Osteocyte (in vitro differentiated cells): ENCODE results near the gene CEP192. TPM values are rescaled to one million over a fixed set of nuclear protein-coding genes. Genes with fewer than 3 reads are reported as not detected.
A peak's percentile ranks its signal among the peaks of the same experiment; 100 is the strongest.

Source experiments
- DNase-seq: peaks from one replicate; pipeline ENCODE4 v3.0.0; 2021; ENCODE audit warnings: mixed read lengths; ENCODE audit not compliant: unreplicated experiment; ENCODE audit errors: extremely low spot score
- H3K27ac Mint-ChIP-seq: one replicate; pipeline ENCODE4 v1.8.0; 2021; ENCODE audit warnings: mild to moderate bottlenecking, mixed read lengths; ENCODE audit not compliant: unreplicated experiment
- H3K27me3 Mint-ChIP-seq: one replicate; pipeline ENCODE4 v1.8.0; 2021; ENCODE audit warnings: mixed read lengths; ENCODE audit not compliant: unreplicated experiment
- H3K36me3 Mint-ChIP-seq: one replicate; pipeline ENCODE4 v1.8.0; 2021; ENCODE audit warnings: mixed read lengths; ENCODE audit not compliant: unreplicated experiment
- H3K4me1 Mint-ChIP-seq: one replicate; pipeline ENCODE4 v1.8.0; 2021; ENCODE audit warnings: mixed read lengths; ENCODE audit not compliant: unreplicated experiment
- H3K4me3 Mint-ChIP-seq: one replicate; pipeline ENCODE4 v1.8.0; 2021; ENCODE audit warnings: mild to moderate bottlenecking, moderate library complexity, mixed read lengths; ENCODE audit not compliant: unreplicated experiment
- H3K9me3 Mint-ChIP-seq: one replicate; pipeline ENCODE4 v1.8.0; 2021; ENCODE audit warnings: mixed read lengths; ENCODE audit not compliant: unreplicated experiment
- CTCF ChIP-seq: fragments of 200-600 bp; sonication (generic); IDR thresholded peaks from 2 replicates; pipeline ENCODE4 v1.5.0; 2021; ENCODE audit warnings: antibody characterized with exemption, mild to moderate bottlenecking, moderate library complexity
- total RNA-seq: library from RNA; stranded (reverse); gene quantifications from 2 replicates; pipeline ENCODE4 v1.2.1, GENCODE V29; 2021

CEP192 gene
- total RNA-seq, 1 donor from 2014 or later: 20.4 TPM

GRCh38 chr18:12946549-12947284 lies 44.4 kb upstream of the CEP192 start:
- no peak for DNase-seq
- TF ChIP-seq CTCF: no peak
- Mint-ChIP-seq H3K4me3 (peak overlapping the region; percentile 95), H3K36me3 (peaks cover 2% of the 10 kb centered on the region), H3K27ac (peak overlapping the region; percentile 97), H3K4me1 (peaks cover 47% of the 10 kb centered on the region), H3K27me3 (no peaks in the 10 kb centered on the region), H3K9me3 (no peaks in the 10 kb centered on the region)

GRCh38 chr18:12947285-12948049 lies 43.7 kb upstream of the CEP192 start, which contains the start of gene SEH1L:
Gene SEH1L (plus strand): TSS chr18:12948011. CDS start chr18:12948122, 111 bp downstream.
- H3K27ac Mint-ChIP-seq: peak within 1 kb of the TSS; percentile 97
- peak; percentile 100 for DNase-seq
- no peaks in the 10 kb centered on the region for H3K27me3 Mint-ChIP-seq
- peak within 1 kb of the TSS; percentile 95 for H3K4me3 Mint-ChIP-seq
- no peaks in the 10 kb centered on the region for H3K9me3 Mint-ChIP-seq
- H3K4me1 Mint-ChIP-seq: peaks cover 48% of the 10 kb centered on the region
- no peak for TF ChIP-seq CTCF
- H3K36me3 Mint-ChIP-seq: peaks cover 2% of the 10 kb centered on the region

- peak overlapping the region; percentile 84 for H3K4me3 Mint-ChIP-seq
- peaks cover 51% of the 10 kb centered on the region for H3K4me1 Mint-ChIP-seq
- H3K36me3 Mint-ChIP-seq: peaks cover 6% of the 10 kb centered on the region
- DNase-seq: peak; percentile 97
- no peaks in the 10 kb centered on the region for H3K9me3 Mint-ChIP-seq
- H3K27me3 Mint-ChIP-seq: no peaks in the 10 kb centered on the region
- peak overlapping the region; percentile 97 for H3K27ac Mint-ChIP-seq
- TF ChIP-seq CTCF: no peak
Measured at GRCh38 chr18:12948050-12948804, 42.9 kb upstream of the CEP192 start.

GRCh38 chr18:12958478-12958877 lies 32.7 kb upstream of the CEP192 start:
- Mint-ChIP-seq H3K9me3 (peaks cover 8% of the 10 kb centered on the region), H3K27ac (no peak overlapping the region), H3K4me1 (peaks cover 2% of the 10 kb centered on the region), H3K27me3 (no peaks in the 10 kb centered on the region), H3K4me3 (no peak overlapping the region), H3K36me3 (peaks cover 26% of the 10 kb centered on the region)
- TF ChIP-seq CTCF: no peak
- no peak for DNase-seq
